GM18505 (cell line): ENCODE results near the gene RBM23.
A peak's percentile ranks its signal among the peaks of the same experiment; 100 is the strongest.
"Not testable (repeated sequence)": the region's sequence is repeated elsewhere in the genome, so short reads cannot be mapped to it uniquely, and the experiment has no call there.

ENCODE experiments used
- ATAC-seq: cut with Tn5 transposase; IDR thresholded peaks from one replicate; pipeline ENCODE4 v1.9.1; 2021; ENCODE audit not compliant: unreplicated experiment
- POLR2A ChIP-seq: IDR thresholded peaks from 4 replicates; pipeline ENCODE4 v1.6.1; 2011; ENCODE audit warnings: borderline replicate concordance; ENCODE audit not compliant: insufficient read depth, insufficient read length; ENCODE audit errors: extremely low read depth

The RBM23 gene

GRCh38 chr14:22875003-22875747 is 43.8 kb downstream of the RBM23 start:
- TF ChIP-seq POLR2A = peak; percentile 7
- no peak for ATAC-seq

GRCh38 chr14:22872833-22873520 is 46.0 kb downstream of the RBM23 start:
- TF ChIP-seq POLR2A = no peak
- ATAC-seq = no peak

DNA sequence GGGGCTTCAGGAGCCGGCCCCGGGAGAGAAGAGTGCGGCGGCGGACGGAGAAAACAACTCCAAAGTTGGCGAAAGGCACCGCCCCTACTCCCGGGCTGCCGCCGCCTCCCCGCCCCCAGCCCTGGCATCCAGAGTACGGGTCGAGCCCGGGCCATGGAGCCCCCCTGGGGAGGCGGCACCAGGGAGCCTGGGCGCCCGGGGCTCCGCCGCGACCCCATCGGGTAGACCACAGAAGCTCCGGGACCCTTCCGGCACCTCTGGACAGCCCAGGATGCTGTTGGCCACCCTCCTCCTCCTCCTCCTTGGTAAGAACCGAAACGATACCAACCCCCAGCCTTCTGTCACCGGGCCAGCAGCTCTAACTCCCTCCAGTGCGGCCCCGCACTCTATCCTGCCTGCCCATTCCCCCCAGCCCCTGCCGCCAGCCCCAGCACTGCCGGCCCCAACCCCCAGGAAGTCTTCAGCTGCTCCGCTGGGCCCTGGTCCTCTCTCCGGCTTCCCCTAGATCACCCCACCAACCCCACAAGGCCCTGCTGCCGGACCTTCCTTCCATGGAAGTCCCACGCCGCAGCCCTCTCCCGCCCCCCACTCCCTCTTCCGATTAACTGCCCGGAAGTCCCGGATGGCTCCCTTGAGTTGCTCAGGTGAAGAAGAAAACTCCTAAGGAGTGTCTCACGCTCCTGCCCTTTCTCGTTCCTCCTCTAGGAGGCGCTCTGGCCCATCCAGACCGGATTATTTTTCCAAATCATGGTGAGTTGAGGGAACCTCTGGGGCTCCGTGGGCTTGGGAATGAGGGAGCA is 46.7 kb downstream of the RBM23 start:
- ATAC-seq = peak; percentile 11
- no peak for TF ChIP-seq POLR2A

- peak; percentile 67 for ATAC-seq
- peak; percentile 77 for TF ChIP-seq POLR2A
Measured at GRCh38 chr14:22871224-22872032, 47.5 kb downstream of the RBM23 start, which contains the start of gene LRP10. Gene LRP10 (plus strand): TSS chr14:22871740. CDS start chr14:22872304, 564 bp downstream.

- peak; percentile 25 for ATAC-seq
- TF ChIP-seq POLR2A = no peak
Measured at GRCh38 chr14:22870811-22871223, 48.1 kb downstream of the RBM23 start.

GRCh38 chr14:22866874-22867273 is 52.1 kb downstream of the RBM23 start:
- ATAC-seq = no peak
- TF ChIP-seq POLR2A = no peak

DNA sequence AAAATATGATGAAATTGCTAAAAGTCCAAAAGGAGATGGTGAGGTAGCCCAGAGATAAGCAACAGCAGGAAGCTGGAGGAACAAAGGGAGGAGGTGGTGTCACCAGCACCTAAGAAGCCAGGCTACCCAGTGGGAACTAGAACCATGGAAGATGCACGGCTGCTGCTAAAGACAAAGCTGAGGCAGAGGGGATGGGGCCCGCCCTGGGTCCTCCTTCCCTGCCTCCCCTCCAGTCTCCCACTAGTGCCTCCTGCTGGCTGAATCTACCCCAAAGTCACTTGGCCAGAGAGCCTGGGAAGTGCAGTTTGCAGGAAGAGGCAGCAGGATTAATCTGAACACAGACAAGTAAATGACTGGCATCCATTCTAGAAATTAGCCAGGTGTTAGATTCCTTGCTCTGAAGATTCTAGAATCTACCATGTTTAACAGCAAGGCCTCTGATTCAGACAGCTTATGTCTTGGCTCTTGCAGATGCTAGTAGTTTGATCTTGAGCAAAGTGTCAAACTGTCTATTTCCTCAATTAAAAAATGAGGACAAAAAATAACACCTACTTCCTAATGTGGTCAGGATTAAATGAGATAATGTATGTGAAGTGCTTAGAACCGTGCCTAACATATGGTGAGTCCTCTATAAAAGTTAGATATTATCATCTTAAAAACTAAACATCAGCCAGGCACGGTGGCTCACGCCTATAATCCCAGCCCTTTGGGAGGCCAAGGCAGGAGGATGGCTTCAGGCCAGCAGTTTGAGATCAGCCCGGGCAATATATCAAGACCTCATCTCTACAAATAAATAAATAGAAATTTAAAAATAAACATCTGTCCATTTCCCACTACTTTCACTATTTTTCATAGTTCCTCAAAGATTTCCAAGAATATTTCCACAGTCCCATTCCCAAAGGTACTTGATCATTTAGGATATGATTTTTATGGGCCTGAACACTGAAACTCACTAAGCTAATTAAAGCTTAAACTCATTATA is 53.2 kb downstream of the RBM23 start:
- TF ChIP-seq POLR2A = no peak
- no peak for ATAC-seq

GRCh38 chr14:22864979-22865378 is 54.0 kb downstream of the RBM23 start:
- no peak for ATAC-seq
- TF ChIP-seq POLR2A = no peak

DNA sequence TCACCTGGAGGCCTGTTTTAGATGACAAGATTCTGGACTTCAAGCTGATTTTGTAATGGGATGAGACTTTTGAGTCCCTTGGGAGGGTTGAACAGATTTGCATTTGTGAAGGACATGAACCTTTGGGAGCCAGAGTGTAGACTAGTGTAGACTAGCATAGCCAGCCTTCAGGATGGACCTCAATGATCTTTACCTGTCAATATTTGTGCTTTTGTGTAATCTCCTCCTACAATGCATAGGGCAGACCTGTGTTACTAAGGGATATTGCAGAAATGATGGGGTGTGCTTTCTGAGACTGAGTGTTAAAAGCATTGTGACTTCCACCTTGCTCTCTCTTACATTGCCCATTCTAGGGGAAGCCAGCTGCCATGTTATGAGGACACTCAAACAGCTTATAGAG is 57.3 kb downstream of the RBM23 start:
- ATAC-seq = no peak

DNA sequence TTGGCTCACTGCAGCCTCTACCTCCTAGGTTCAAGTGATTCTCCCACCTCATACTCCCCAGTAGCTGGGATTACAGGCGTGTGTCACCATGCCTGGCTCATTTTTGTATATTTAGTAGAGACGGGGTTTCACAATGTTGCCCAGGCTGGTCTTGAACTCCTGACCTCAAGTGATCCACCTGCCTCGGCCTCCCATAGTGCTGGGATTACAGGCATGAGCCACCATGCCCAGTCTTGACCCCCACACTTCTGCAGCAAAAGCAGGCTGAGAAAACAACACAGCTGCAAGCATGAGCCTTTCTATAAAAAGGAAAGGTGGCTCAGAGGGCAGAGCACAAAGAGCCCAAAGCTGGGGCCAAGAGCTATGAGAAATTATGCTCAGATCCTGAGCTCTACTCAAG is 58.6 kb downstream of the RBM23 start:
- not testable (repeated sequence) for ATAC-seq

More for the DNA sequence above, 57.3 kb downstream of the RBM23 start:
- no peak for TF ChIP-seq POLR2A

DNA sequence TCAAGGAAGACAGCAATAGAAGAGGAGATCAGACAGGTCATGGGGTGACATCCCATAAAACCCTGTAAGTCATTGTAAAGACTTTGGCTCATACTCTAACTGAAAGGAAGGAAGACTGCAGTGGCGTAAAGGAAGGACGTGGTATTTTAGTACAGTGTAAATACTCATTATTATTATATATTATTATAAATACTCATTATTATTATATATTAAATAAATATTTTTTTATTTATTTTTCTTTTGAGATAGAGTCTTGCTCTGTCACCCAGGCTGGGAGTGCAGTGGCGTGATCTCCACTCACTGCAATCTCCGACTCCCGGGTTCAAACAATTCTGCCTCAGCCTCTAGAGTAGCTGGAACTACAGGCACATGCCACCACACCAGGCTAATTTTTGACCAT is 62.5 kb downstream of the RBM23 start:
- TF ChIP-seq POLR2A = no peak
- ATAC-seq = no peak
